HFF-Myc (cell line): ENCODE results near the gene ZFAND4.
"Not testable (repeated sequence)": the region's sequence is repeated elsewhere in the genome, so short reads cannot be mapped to it uniquely, and the experiment has no call there.

ENCODE experiments used
- DNase-seq: peaks from one replicate; pipeline ENCODE4 v3.0.0-alpha.2; 2011; ENCODE audit warnings: low read depth; ENCODE audit errors: extremely low read depth
- H3K4me3 ChIP-seq: replicated peaks from 2 replicates; pipeline ENCODE4 v1.5.1; 2011; ENCODE audit warnings: low read depth, mild to moderate bottlenecking, control low read depth, low read length
- TF ChIP-seq, protein P1 (sequence below): IDR thresholded peaks from 2 replicates; pipeline ENCODE4 v1.5.1; 2012; ENCODE audit warnings: mild to moderate bottlenecking, low read depth, low read length, control low read depth; ENCODE audit errors: missing control alignments

Gene ZFAND4

GRCh38 chr10:45672181-45673073 lies at the start of gene ZFAND4:
Gene ZFAND4, minus strand, starts transcription at chr10:45672772. Its CDS starts 9,047 bp downstream, at chr10:45663725.
- TF ChIP-seq, protein P1, sequence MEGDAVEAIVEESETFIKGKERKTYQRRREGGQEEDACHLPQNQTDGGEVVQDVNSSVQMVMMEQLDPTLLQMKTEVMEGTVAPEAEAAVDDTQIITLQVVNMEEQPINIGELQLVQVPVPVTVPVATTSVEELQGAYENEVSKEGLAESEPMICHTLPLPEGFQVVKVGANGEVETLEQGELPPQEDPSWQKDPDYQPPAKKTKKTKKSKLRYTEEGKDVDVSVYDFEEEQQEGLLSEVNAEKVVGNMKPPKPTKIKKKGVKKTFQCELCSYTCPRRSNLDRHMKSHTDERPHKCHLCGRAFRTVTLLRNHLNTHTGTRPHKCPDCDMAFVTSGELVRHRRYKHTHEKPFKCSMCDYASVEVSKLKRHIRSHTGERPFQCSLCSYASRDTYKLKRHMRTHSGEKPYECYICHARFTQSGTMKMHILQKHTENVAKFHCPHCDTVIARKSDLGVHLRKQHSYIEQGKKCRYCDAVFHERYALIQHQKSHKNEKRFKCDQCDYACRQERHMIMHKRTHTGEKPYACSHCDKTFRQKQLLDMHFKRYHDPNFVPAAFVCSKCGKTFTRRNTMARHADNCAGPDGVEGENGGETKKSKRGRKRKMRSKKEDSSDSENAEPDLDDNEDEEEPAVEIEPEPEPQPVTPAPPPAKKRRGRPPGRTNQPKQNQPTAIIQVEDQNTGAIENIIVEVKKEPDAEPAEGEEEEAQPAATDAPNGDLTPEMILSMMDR = peak; percentile 30
- peak; percentile 83 for DNase-seq
- peak within 1 kb of the TSS; percentile 62 for H3K4me3 ChIP-seq

- DNase-seq, H3K4me3 ChIP-seq: not testable (repeated sequence)
These were observed 48.9 kb upstream of the ZFAND4 start for GRCh38 chr10:45721503-45721902.

DNA sequence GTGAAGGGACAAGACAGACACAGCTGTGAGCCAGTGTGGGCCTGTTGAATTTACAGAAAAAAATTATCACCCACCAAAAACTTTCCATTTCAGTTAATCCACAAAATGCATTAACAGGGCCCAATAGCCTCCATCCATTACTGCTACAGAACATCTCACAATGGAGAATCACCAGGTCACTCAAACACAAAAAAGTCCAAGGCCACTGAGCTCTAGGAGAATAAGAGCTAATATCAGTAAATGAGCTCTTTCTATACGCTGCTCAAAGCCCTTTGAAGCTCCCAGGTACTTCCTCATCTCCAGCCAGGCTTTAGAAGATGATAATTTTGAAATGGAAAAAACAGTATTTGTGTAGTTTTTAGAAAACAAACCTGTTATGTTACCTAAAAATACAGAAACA lies 45.1 kb upstream of the ZFAND4 start:
- DNase-seq, H3K4me3 ChIP-seq: not testable (repeated sequence)

DNA sequence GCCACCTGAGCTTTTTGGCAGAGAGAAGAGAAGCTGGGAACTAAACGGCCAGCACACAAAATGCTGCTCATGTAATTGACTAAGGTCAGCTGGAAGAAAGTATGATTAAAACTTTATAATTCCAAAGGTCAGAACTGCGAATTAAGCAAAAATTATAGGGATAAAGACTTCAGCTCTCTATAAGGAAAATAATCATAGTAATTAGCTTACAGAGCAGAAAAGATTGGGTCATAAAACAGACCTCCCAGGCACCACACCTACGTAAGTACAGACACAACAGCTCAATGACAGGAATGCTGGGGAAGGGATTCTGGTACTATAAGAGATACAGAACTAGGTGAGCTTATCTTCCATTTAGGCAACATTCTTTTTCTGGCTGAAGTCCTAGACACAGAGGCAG lies 44.5 kb upstream of the ZFAND4 start:
- not testable (repeated sequence) for H3K4me3 ChIP-seq, DNase-seq

- DNase-seq, H3K4me3 ChIP-seq: not testable (repeated sequence)
These were observed 38.7 kb upstream of the ZFAND4 start for GRCh38 chr10:45711223-45711622.

DNA sequence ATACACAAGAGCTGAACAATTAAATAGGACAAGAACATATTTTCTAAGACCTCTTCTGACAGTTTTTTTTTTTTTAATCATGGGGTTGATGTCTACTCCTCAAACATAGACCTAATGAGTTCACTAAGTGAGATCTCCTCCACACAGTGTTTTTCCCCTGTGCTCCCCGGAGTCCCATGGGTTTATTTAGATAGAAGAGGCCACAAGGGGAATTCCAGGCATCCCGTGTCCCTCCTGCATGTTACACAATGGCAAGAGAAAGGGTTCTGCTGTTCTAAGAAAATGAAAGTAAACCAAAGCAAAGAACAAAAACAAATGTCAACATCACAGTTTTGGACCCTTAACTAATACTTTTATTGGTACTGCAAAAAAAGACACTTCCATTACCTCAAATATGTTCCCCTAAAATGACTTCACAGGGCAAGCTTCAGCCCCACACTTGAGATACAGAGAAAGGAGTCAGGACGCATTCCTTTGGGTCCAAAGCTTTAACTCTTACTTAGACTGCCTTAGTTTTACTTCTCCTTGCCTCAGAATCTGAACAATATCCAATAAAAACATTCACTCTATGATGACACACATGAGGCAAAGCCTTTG lies 37.7 kb upstream of the ZFAND4 start:
- not testable (repeated sequence) for H3K4me3 ChIP-seq, DNase-seq

DNA sequence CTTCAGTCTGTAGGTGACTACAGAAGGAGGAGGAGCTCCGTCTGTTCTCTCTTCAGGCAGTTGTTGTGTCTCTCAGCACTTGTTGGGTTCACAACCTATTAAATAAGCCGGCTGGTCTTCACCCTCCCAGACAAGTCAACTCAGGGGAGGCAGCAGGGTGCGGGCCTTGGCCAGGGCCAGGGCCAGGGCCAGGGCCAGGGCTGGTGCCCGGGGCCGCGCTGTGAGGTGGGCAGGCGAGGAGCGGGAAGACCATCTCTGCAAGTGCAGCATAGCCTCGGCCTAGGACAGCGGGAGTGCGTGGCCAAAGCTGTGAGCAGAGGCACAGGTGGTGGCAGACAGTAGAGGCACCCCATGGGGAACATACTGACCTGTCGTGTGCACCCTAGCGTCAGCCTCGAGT lies 5.9 kb upstream of the ZFAND4 start:
- not testable (repeated sequence) for DNase-seq

GRCh38 chr10:45675388-45675787 lies 2.8 kb upstream of the ZFAND4 start:
- TF ChIP-seq, protein P1 = no peak

More for the DNA sequence above, 5.9 kb upstream of the ZFAND4 start:
- not testable (repeated sequence) for H3K4me3 ChIP-seq

DNA sequence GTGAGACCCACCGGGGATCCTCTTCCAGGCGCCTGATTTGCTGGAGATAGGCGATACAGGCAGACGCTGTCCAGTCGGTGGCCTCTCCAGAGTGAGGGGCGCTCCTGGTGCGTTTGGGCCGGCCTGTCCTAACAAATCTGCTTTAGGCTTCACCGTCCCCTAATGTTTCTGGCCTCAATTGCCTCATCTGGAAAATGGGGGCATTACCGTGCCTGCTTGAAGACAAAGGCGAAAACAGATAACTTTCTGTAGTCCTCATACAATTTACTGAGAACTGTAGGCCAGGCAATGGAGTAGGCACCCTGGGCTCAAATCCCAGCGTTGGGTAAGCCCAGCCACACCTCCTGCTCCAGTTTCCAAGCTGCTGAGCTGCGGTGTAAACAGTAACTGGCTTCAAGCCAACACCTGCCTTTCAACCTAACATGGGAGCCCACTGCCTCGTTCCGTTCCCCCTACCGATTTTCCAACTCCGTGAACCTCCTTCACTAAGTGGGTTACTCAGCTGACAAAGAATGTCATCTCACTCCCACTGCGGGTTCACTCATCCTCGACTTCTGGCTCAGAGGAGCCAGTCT lies 589 bp upstream of the ZFAND4 start:
- TF ChIP-seq, protein P1 = no peak
- peak overlapping the region; percentile 62 for H3K4me3 ChIP-seq
- DNase-seq = no peak

More at GRCh38 chr10:45675388-45675787, 2.8 kb upstream of the ZFAND4 start:
- H3K4me3 ChIP-seq = no peak overlapping the region
- DNase-seq = no peak

DNA sequence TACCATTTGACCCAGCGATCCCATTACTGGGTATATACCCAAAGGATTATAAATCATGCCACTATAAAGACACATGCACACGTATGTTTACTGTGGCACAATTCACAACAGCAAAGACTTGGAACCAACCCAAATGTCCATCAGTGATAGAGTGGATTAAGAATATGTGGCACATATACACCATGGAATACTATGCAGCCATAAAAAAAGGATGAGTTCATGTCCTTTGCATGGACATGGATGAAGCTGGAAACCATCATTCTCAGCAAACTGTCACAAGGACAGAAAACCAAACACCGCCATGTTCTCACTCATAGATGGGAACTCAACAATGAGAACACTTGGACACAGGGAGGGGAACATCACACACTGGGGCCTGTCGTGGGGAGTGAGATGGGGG lies 1.3 kb downstream of the ZFAND4 start:
- DNase-seq = not testable (repeated sequence)
- peak overlapping the region; percentile 62 for H3K4me3 ChIP-seq

GRCh38 chr10:45669897-45670296 lies 2.7 kb downstream of the ZFAND4 start:
- not testable (repeated sequence) for H3K4me3 ChIP-seq, DNase-seq
